Esophagus mucosa (tissue), 1 donor: ENCODE measurements around the gene GRK5. TPM values are rescaled to one million over a fixed set of nuclear protein-coding genes. Genes with fewer than 3 reads are reported as not detected.
"Not testable (repeated sequence)": the region's sequence is repeated elsewhere in the genome, so short reads cannot be mapped to it uniquely, and the experiment has no call there.

ENCODE experiments used
- ATAC-seq: fragments of 200-7000 bp; cut with Tn5 transposase; one replicate; pipeline ENCODE4 v1.9.1; 2020
- total RNA-seq: library from RNA; stranded (reverse); gene quantifications from one replicate; pipeline ENCODE4 v1.2.4, GENCODE V29; 2023
- donor health status: DM: yes; HTN: yes; CAD: no.

The GRK5 gene
- total RNA-seq, 1 donor from 2014 or later: 3.7 TPM

DNA sequence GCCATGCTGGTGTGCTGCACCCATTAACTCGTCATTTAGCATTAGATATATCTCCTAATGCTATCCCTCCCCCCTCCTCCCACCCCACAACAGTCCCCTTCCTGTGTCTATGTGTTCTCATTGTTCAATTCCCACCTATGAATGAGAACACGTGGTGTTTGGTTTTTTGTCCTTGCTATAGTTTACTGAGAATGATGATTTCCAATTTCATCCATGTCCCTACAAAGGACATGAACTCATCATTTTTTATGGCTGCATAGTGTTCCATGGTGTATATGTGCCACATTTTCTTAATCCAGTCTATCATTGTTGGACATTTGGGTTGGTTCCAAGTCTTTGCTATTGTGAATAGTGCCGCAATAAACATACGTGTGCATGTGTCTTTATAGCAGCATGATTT, 68.8 kb downstream of the GRK5 start:
- not testable (repeated sequence) for ATAC-seq

DNA sequence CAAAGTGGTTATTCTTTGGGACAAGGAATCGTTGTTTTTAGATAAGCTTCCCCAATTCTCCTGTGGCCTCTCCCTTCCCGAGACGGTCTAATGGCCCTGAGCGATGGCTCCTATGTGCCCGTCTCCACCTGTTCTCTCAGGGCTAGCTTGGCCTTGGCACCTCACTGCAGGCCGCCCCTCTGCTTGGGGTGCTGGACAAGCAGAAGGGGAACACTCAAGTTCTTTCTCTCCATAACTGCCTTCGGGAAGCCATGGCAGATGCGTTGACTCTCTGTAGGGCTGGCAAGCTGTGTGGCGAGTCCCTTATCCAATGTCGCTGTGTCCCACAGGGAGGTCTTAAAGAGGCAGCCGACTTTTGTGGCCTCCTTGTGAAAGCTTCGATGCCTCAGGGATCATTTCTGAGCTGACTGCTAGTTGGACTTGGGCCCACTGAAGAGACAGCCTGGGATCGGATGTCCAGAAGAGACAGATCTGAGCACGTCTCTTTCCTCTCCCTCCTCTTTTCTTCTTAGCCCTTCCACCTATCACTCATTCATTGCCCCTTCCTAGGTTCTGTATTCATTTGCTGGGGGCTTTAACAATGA, 70.8 kb downstream of the GRK5 start:
- ATAC-seq: no peak

DNA sequence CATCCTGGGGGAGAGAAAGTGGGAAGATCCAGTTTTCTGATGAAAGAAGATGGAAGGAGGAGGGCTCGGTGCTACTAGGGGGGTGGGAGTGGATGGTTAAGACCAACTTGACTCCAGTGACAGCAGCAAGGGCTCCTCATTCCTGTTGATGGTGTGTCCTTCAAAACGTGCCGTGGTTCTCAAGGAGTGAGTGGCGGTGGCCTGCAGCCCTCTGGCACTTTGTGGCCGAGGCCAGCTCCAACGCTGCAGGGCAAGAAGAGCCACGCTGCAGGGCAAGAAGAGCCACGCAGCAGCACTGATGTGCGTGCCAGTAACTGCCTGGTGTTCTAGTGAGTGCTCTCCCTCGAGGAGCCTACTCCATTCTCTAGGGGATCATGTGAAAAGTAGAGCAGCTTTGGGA, 72.1 kb downstream of the GRK5 start:
- ATAC-seq: no peak

DNA sequence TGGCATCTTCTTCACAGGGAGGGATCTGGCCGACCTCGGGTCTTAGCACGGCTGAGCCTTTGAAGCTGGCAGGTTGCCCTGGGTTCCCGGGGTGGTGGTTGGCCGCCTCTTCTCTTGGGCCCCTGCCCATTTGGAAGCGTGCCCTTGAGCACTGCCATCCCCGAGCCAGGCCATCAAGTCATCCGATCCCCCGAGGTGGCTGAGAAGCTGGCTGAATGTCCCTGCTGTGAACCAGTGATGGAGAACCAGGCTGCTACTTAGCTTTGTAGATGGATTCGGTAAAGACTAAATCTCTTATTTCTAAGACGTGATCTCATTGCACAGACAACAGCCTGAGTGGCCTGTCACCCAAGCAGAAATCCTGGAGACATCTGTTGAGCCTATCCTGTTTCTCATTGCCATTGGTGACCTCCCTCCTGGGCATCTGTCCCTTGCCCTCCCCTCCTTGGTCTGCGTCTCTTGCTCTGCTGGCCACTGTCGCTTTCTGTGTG, 74.3 kb downstream of the GRK5 start:
- no peak for ATAC-seq

DNA sequence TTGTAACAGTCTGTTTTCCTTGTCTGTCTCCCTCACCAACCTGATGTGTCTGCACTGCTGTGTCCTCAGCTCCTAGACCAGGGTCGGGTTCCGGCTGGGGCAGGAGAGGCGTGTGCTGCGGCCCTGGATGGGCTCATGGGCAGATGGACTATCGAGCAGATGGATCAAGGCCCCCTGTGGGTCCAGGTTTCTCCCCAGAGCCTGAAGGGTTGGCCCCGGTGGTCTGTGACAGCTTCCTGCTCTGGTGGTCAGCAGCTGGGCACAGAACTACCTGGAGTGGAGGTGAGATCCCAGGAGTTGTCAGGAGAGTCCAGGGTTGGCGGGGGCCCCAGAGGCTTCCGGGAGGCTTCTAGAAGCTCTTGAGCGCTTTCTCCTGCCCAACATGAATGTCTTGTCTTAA, 75.1 kb downstream of the GRK5 start:
- ATAC-seq: no peak

DNA sequence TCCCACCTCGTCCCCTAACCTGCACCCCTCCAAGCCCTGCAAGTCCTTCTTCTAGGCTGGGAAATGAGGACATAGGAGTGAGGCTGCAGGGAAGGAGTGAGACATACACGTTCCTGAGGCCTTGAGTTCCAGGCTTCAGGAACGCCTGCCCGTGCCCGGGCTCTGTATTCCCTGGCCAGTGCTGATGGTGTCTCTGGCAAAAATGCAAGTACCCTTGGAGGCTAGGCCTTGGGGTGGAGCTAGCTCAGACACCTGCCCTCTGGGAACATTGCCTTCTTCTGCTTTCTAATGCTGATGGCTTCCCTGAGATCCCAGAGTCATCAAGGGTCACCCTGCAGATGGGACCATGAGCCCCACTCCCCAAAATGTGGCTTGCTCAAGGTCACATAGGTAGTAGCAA, 76.0 kb downstream of the GRK5 start:
- ATAC-seq: no peak

DNA sequence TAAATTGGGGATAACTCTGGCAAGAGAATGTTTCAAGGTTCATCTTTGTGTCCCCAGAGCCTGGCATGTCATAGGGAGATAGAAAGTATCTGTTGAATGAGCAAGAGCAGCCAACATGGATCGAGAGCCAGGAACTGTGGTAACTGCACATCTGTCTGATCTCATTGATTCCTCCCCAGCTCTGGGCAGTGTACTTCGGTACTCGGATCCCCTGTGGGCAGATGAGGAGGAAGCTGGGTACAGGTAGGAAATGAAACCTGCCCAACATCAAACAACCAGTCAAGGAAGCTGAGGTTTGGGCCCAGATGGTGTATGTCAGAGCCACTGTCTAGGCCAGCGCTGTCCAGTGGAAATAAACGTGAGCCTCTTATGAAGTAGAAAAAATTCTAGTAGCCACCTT, 76.4 kb downstream of the GRK5 start:
- peak; percentile 14 for ATAC-seq

DNA sequence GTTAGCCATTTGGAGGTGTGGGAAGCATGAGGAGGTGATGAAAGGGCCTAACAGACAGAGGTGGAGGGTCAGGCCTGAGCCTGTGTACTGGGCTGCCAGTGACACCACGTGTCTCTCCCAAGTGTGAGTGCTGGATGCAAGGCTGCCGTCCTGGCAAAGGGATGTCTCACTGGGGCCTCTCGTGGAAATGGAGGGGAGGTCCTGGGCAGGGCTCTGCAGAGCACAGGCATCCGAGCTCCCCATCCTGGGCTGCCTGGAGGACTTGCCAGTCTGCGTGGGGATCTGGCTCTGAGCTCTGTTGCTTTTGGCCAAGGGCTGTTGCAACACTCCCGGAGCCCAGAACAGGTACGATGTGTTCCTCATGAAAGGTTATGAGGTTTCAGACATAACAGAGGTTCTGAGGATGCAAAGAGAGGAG, 77.3 kb downstream of the GRK5 start:
- no peak for ATAC-seq

DNA sequence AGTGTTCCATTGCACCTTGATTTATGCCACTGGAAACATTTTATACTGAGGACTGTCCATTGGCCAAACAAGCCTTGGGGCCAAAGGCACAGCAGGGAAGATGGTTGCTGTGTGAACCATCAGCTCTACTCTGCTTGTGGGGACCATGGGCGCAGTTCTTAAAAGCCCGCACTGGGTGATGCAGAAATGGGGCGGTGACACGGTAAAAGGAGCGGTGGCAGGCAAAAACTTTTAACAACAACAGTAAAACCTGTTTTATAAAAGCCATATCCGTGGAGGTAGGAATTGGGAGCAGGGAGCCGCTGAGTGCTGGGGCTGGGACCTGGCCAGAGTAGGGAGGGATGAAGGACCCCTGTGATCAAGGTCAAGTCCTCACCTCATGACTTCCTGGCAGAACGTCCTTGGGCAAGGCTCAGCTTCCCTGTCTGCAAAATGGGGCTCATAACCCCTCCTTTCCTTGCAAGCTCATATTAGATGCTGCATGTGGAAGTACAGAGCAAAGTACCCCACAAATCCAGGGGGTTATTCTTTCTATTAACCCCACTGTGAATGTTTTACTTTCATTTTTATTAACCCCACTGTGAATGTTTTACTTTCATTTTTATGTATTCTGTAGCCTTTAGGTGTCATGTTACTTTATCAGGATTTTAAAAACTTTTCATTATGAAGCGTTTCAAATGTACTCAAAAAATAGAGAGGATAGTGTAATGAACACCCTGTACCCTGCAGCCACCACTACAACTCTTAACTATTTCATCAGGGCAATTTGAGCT, 78.3 kb downstream of the GRK5 start:
- no peak for ATAC-seq

DNA sequence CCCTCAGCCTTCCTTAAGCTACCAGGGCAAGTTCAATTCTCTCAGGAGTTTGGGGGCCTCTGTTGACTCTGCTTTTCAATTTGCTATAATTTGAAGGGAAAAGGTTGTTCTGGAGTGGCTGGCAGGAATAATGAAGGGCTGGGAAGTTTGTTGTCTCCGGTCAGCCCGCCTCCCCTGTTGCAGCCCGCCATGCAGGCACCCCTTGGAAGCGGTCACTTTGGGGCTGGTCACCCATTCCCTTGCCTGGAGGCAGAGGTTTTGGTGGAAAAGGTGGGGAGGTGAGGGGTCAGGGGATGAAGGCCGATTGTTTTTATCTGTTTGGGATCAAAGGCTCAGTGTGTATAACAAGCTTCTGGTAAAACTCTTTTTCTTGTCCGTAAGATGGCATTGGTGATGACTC, 79.1 kb downstream of the GRK5 start:
- no peak for ATAC-seq

DNA sequence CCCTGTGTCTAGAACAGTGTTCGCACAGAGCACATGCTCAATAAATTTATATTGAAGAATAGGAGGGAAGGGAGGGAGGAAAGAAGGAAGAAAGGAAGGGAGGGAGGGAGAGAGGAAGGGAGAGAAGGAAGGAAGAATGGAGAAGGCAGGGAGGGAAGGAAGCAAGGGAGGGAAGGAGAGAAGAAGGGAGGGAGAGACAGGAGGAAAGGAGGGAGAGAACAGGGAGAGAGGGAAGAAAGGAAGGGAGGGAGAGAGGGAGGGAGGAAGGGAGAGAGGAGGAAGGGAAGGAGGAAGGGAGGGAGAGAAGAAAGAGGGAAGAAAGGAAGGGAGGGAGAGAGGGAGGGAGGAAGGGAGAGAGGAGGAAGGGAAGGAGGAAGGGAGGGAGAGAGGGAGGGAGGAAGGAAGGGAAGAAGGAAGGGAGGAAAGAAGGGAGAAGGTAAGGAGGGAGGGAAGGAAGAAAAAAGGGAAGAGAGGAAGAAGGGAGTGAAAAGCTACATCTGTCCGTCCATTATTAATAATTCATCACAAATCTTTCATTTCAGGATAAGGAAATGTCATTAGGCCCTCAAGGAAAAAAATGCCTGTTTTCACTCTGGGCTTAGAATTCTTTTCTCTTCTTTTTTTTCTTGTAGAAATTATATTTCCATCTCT, 79.7 kb downstream of the GRK5 start:
- ATAC-seq: no peak

DNA sequence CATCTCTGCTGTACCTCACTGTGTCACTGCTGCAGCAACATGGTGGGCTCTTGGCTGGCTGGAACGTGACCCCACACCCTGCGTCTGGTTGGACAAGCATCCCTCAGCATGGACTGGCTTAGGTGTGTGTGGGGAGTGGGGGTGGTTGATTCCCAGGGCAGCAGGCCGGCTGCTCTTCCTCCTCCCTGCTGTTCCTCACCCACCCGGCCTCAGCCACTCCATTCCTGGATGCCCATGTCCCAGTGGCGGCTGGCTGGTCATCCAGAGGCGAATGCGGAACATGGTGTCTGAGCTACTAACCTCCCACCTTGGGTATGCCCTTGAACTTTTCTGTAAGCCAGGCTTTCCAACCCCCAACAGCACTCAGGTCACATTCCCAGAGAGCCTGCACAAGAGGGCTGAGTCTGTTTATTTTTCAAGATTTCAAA, 81.2 kb downstream of the GRK5 start:
- ATAC-seq: no peak

DNA sequence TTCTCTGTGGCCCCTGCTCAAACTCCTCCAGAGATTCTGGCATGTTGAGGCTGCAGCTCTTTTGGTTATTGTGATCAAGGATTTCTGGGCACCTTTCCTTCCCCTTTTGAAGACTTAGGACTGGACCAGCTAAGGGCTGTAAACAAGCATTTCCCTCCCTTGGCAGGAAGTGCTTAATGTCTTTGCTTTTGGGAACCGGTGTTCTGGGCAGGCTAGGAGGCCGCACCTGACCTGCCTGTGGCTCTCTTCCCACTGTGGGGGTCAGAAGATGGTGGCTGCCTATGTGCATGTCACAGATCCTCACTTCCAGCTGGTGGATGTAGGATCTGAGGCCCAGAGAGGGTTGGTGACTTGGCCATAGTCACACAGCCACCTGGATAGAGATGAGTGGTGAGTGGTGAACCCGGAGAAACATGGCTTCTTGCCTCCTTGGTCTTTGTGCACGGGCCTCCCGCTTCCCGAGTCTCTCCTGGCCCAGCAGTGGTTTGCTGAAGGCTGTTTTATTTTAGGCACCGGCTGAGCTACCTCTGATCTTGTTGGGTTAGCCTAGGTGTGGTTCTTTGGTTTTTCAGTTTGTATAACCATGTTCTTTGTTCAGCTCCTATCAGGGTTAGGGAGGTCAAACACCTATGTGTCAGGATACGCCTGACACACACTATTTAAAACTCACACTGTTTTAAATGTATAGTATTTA, 82.0 kb downstream of the GRK5 start:
- ATAC-seq: no peak

DNA sequence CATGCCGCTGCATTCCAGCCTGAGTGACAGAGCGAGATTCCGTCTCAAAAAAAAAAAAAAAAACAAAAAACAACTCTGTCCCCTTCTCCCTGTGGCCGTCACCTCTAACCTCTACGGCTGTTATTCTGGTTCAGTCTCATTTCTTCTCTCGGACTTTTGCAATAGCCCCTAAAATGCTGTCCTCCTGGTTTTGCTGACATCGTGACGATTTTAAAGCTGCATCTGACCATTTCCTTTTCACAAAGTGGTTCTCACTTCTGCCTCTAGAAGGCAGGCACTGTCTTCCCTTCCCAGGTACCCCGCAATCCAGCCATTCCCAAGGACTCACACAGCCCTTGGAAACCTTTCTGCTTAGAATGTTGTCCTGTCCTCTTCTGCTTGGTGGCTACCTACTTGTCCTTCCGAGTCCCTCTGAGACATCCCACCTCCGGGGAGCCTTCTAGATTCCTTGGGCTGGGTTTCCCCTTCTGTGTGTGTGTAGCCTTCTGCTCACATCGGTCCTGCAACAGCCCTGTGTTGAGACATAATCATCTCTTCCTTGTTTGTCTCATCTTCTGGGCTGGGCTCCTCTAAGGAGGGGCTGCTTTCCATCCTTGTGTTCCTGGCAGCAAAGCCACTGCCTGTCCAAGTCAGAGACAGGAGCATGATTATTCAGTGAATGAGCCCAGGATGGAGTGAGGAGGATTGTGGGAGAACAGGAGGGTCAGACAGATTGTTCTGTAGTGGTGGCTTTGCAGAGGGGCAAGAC, 83.1 kb downstream of the GRK5 start:
- ATAC-seq: peak; percentile 38

DNA sequence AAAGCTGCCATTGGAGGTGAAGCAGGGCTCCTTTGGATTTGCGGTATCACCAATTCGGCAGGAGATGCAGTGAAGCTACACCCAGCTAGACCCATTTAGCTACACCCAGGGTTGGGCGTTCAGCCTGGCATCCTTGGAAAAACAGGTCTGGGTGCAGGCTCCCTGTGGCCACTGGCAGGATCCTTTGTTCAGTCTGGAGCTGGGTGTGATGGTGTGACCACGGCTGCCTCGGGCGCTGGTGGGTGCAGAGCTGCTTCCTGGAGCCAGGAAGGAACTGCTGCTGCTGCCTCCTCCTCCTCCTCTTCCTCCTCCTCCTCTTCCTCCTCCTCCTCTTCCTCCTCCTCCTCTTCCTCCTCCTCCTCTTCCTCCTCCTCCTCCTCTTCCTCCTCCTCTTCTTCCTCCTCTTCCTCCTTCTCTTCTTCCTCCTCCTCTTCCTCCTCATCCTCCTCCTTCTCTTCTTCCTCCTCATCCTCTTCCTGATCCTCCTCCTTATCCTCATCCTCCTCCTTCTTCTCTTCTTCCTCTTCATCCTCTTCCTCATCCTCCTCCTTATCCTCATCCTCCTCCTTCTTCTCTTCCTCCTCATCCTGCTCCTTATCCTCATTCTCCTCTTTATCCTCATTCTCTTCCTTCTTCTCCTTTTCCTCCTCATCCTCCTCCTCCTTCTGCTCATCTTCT, 84.0 kb downstream of the GRK5 start:
- peak; percentile 82 for ATAC-seq

DNA sequence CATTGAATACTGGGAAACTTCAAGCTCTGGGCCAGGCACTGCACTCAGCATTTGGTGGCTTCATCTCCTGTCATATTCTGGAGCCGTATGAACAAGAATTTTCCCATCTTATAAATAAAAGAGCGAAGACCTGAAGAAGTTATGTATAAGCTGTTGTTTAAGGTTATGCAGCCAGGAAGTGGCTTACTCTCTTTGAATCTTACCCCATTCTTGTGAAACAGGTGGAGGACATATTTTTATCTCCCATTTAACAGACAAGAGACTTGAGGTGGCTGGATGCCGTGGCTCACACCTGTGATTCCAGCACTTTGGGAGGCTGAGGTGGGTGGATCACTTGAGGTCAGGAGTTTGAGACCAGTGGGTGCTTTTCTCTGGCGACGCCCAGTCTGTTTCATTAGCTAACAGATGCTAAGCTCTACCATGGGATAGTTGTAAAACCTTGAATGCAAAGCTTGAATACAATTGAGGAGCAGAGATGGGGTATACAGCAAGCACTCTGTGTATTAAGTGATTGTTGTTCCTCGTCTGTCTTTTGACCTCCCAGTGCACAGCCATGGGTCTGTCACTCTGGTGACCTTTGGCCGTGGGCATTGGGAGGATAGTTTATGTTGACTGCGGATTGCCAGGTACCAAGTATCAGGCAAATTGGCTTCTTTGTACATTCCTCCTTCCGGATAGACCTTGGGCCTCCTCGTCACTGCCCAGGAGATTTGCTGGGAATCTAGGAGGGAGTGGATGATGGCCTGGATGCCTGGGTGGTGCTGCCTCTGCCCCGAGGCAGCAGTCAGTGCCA, 85.8 kb downstream of the GRK5 start:
- no peak for ATAC-seq

DNA sequence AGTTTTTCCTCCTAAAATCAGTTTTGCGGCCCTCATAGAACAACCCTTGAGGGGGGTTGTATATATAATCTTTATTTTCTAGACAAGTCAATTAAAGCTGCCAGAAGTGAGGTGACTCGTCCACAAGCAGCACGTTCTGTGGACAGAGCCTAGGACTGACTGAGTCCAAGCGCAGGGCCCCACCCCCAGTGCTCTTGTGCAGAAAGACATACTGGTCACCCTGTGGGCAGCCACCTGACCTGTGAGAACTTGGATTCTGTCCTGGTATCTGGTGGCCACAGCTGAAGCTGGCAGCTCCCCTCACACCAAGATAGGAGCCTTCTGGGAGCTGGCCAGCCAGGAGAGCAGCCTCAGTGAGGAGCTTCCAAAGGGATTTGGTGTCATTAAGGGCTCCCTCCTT, 89.3 kb downstream of the GRK5 start:
- no peak for ATAC-seq

DNA sequence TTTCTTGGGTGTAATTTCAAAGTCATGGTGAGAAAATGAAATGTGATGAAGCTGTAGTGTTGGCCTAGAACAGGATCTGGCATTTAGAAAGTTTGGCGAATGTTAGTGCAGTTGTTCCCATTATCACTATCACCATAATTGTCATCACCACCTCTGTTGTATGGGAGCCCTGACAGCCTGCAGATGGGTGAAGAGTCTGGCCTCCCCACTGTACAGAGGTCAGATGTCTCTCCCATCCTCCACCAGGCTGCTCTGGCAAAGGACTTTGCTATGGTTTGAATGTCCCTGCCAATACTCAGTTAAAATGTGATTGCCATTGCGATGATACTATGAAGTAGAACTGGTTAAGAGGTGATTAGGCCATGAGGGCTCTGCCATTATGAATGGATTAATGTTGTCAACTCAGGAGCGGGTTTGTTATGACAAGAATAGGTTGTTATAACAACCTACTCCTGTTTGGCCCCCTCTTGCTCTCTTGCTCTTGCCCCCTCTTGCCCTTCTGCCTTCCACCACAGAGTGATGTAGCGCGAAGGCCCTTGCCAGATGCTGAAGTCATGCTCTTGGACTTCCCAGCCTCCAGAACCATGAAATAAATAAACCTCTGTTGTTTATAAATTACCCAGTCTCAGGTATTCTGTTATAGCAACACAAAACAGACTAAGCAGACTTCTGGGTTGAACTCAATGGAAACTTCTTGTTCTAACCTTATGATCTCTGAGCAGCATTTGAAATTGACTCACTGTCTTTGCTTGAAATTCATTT, 90.0 kb downstream of the GRK5 start:
- no peak for ATAC-seq

DNA sequence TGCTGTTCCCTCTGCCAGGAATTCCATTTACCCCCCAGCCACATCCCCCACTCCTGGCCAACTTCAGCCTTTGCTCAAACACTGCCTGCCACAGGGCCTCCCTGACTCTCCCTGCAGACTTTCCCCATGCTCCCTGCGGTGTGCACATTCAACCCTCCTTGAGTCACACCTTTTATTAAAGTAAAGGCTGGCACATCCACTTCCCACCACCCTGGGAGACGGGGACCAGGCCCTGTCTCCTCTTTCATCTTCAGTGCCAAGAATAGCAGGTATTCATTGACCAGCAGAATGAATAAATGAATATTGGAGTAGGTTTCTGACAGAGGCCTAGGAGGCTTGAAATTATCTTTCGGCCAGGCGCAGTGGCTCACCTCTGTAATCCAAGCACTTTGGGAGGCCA, 91.4 kb downstream of the GRK5 start:
- no peak for ATAC-seq

DNA sequence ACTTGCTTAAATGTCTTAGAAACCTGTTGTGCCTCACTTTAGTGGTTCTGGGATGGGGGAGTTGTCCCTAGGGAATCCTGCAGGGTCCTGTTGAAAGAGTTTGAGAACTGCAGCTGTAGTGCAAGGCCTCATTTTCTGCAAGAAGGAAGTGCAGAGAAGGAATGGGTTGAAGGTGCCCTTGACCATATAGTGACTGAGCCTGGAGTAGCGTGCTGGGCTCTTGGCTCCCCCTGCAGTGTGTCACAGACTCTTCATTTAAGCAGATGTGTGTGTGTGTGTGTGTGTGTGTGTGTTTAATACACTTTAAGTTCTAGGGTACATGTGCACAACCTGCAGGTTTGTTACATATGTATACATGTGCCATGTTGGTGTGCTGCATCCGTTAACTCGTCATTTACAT, 92.2 kb downstream of the GRK5 start:
- no peak for ATAC-seq
